ENCODE measurements around the gene TRRAP.

The TRRAP gene

DNA sequence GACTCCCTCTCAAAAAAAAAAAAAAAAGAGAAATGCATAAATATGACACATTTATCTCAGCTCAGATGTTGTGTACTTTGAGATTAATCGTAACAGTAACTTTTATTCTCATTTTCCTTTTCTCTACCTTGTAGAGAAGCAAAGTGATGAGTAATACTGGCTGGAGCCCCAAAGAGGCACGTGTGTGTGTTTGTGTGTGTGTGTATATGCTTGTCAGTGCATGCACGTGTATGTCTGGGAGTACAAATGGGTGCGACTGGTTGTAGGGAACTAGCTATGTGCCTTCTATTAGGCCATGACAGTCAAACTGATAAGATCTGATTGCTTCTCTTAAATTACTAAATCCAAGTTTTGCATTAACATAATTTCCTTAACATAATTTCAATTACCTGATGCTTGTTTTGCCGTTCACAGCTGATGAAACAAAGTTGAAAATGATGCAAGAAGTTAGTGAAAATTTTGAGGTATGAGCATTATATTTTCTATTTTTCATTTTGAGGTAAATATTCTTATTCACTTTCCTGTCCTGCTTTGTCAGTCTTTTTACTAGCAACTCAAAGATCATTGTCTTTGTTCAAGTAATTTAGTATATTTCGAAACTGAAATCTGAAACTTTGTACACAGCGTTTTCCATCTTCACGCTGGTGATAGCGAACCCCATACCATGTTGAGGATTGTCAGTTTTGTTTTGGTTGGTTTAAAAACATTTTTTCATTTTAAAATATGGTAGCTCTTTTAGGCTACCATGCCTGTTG, 3.4 kb downstream of the TRRAP start:
- no peak for DNase-seq (ENCODE audit: low spot score)
- TF ChIP-seq, protein P1, sequence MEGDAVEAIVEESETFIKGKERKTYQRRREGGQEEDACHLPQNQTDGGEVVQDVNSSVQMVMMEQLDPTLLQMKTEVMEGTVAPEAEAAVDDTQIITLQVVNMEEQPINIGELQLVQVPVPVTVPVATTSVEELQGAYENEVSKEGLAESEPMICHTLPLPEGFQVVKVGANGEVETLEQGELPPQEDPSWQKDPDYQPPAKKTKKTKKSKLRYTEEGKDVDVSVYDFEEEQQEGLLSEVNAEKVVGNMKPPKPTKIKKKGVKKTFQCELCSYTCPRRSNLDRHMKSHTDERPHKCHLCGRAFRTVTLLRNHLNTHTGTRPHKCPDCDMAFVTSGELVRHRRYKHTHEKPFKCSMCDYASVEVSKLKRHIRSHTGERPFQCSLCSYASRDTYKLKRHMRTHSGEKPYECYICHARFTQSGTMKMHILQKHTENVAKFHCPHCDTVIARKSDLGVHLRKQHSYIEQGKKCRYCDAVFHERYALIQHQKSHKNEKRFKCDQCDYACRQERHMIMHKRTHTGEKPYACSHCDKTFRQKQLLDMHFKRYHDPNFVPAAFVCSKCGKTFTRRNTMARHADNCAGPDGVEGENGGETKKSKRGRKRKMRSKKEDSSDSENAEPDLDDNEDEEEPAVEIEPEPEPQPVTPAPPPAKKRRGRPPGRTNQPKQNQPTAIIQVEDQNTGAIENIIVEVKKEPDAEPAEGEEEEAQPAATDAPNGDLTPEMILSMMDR (IDR thresholded peaks at IDR 0.05; ENCODE audit: extremely low read depth, missing control alignments) = no peak

DNA sequence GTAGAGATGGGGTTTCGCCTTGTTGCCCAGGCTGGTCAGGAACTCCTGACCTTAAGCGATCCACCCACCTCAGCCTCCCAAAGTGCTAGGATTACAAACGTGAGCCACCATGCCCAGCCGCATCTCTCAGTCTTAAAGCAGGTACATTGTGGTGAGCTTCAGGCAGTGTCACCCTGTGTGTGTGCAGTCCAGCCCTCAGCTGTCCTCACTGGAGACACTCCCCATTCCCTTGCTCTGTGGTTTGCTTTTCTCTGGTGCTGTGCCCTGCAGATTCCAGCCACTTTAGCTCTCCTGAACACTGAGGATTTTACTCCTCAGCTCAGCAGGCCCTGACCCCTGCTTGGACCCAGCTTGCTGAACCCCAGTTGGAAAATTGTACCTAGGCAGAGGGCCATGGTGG, 6.1 kb downstream of the TRRAP start:
- DNase-seq (ENCODE audit: low spot score) = no peak
- TF ChIP-seq, protein P1 (IDR thresholded peaks at IDR 0.05; ENCODE audit: extremely low read depth, missing control alignments) = no peak

GRCh38 chr7:98887038-98887437, 8.7 kb downstream of the TRRAP start:
- TF ChIP-seq, protein P1 (IDR thresholded peaks at IDR 0.05; ENCODE audit: extremely low read depth, missing control alignments) = no peak

DNA sequence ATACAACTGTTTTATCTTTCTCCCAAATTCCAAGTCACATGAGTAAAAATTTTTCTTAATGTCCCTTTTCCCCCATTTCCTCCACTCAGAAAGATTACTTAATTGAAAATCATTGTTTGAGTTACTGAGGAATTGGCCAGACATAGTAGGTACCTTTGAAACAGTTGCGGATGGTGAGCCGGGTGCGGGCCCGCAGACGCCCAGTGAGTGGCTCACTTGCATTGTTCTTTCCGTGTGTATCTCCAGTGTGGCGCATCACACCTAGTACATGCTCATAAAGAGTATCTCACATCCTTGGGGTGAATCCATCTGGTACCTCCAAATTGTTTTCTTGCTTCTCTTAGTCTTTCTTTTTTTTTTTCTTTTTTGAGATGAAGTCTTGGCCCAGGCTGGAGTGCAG, 14.3 kb downstream of the TRRAP start:
- DNase-seq (ENCODE audit: low spot score) = no peak
- TF ChIP-seq, protein P1 (IDR thresholded peaks at IDR 0.05; ENCODE audit: extremely low read depth, missing control alignments) = no peak

More at GRCh38 chr7:98887038-98887437, 8.7 kb downstream of the TRRAP start:
- no peak for DNase-seq (ENCODE audit: low spot score)

- no peak for DNase-seq (ENCODE audit: low spot score)
- TF ChIP-seq, protein P1 (IDR thresholded peaks at IDR 0.05; ENCODE audit: extremely low read depth, missing control alignments) = no peak
Measured at GRCh38 chr7:98899816-98900215, 21.5 kb downstream of the TRRAP start.

DNA sequence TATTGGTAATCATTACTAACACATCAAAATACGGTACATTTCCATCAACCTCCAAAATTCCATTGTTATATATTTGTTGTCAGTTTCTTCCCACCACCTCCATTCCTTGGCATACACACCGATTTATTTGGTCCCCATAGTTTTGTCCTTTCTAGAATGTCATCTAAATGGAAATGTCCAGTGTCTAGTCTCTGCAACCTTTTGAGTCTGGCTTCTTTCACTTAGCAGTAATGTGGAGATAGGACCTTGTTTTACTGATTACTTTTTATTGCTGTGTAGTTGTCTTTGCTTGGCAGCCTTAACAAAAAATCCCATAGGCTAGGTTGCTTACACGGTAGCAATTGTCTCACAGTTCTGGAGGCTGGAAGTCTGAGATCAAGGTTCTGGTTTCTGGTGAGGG, 22.5 kb downstream of the TRRAP start:
- TF ChIP-seq, protein P1 (IDR thresholded peaks at IDR 0.05; ENCODE audit: extremely low read depth, missing control alignments) = no peak
- DNase-seq (ENCODE audit: low spot score) = no peak

- no peak for DNase-seq (ENCODE audit: low spot score)
- TF ChIP-seq, protein P1 (IDR thresholded peaks at IDR 0.05; ENCODE audit: extremely low read depth, missing control alignments) = no peak
Measured at GRCh38 chr7:98902523-98902922, 24.2 kb downstream of the TRRAP start.
